Measurements from ENCODE around the gene C1orf167.

Gene C1orf167

DNA sequence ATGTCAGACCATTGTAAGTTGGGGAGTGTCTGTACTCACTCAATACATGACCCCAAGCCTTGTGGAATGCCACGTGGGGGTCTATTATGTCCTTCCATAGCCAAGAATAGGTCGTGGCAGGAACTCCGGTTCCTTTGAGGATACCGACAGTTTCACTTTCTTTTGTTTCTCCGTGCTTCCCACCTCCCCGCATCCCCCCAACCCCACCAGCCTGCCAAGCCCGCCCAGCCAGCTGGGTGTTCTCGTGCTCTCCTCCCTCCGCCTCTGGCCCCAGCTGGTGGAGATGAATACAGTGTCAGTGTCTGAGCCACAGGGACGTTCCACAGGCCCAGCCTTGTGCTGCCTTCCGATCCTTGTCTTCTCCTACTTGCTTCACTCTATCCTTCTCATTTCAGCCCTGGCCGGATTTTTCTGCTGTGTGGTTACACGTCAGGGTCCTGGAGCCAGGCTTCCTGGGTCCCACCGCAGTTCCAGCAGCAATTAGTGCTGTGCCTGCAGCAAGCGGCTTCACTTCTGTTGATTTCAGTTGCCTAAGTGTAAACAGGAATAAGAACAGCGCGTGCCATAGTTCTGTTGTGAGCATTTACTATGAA is 30.2 kb upstream of the C1orf167 start:
- Mint-ChIP-seq H3K4me3 (peak overlapping the region; percentile 69 to 85 (median 77)), H3K27me3 (ENCODE audit: low read depth) (peaks cover 3% of the 10 kb centered on the region), H3K4me1 (peaks cover 35% of the 10 kb centered on the region), H3K36me3 (ENCODE audit: low read depth) (no peaks in the 10 kb centered on the region), H3K9me3 (no peaks in the 10 kb centered on the region), H3K27ac (peak overlapping the region; percentile 84 to 97 (median 95))
- TF ChIP-seq, protein P1, sequence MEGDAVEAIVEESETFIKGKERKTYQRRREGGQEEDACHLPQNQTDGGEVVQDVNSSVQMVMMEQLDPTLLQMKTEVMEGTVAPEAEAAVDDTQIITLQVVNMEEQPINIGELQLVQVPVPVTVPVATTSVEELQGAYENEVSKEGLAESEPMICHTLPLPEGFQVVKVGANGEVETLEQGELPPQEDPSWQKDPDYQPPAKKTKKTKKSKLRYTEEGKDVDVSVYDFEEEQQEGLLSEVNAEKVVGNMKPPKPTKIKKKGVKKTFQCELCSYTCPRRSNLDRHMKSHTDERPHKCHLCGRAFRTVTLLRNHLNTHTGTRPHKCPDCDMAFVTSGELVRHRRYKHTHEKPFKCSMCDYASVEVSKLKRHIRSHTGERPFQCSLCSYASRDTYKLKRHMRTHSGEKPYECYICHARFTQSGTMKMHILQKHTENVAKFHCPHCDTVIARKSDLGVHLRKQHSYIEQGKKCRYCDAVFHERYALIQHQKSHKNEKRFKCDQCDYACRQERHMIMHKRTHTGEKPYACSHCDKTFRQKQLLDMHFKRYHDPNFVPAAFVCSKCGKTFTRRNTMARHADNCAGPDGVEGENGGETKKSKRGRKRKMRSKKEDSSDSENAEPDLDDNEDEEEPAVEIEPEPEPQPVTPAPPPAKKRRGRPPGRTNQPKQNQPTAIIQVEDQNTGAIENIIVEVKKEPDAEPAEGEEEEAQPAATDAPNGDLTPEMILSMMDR (IDR thresholded peaks at IDR 0.05; ENCODE audit: unreplicated experiment in 3 of 3) = no peak

DNA sequence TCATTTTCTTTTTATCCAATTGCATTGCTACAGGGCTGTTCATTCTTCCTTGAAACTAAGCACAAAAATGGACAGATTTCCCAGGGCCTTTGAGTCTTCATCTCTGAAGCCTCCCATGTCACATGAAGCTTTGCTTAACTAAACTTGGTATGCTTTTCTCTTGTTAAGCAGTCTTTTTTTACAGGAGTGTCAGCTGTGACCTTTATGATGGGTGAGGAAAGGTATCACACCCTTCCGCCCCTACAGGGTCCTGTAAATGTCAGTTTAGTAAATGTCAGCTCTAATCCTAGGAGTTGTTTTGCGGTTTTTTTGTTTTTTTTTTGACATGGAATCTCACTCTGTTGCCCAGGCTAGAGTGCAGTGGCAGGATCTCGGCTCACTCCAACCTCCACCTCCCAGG is 28.7 kb upstream of the C1orf167 start:
- TF ChIP-seq, protein P1 (IDR thresholded peaks at IDR 0.05; ENCODE audit: unreplicated experiment in 3 of 3) = no peak
- Mint-ChIP-seq H3K27ac (peak overlapping the region; percentile 42 to 68 (median 63)), H3K27me3 (ENCODE audit: low read depth) (peaks cover 3% of the 10 kb centered on the region), H3K36me3 (ENCODE audit: low read depth) (no peaks in the 10 kb centered on the region), H3K4me3 (peak overlapping the region in 1 of 3 experiments; percentile 31), H3K9me3 (no peaks in the 10 kb centered on the region), H3K4me1 (peaks cover 41% of the 10 kb centered on the region)

DNA sequence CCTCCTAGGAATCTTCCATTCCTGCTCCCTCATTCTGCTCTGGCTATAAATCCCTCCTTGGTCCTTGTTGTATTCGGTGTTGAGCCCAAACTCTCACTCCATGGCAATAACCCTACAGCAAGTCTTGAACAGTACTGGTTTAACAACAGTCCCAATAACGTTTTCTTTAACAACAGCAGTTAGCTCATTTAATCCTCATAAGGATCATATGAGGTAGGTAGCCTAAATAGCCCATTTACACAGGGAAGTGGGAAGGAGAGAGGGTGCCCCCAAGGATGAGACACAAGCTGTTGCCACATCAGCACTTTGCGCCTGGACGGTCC is 26.5 kb upstream of the C1orf167 start:
- H3K4me1 Mint-ChIP-seq = peaks cover 29% of the 10 kb centered on the region
- no peaks in the 10 kb centered on the region for H3K27me3 Mint-ChIP-seq (ENCODE audit: low read depth)
- no peaks in the 10 kb centered on the region for H3K36me3 Mint-ChIP-seq (ENCODE audit: low read depth)
- TF ChIP-seq, protein P1 (IDR thresholded peaks at IDR 0.05; ENCODE audit: unreplicated experiment in 3 of 3) = no peak
- peak overlapping the region; percentile 54 to 65 (median 61) for H3K27ac Mint-ChIP-seq
- H3K4me3 Mint-ChIP-seq = peak overlapping the region; percentile 93 to 99 (median 95)
- no peaks in the 10 kb centered on the region for H3K9me3 Mint-ChIP-seq

DNA sequence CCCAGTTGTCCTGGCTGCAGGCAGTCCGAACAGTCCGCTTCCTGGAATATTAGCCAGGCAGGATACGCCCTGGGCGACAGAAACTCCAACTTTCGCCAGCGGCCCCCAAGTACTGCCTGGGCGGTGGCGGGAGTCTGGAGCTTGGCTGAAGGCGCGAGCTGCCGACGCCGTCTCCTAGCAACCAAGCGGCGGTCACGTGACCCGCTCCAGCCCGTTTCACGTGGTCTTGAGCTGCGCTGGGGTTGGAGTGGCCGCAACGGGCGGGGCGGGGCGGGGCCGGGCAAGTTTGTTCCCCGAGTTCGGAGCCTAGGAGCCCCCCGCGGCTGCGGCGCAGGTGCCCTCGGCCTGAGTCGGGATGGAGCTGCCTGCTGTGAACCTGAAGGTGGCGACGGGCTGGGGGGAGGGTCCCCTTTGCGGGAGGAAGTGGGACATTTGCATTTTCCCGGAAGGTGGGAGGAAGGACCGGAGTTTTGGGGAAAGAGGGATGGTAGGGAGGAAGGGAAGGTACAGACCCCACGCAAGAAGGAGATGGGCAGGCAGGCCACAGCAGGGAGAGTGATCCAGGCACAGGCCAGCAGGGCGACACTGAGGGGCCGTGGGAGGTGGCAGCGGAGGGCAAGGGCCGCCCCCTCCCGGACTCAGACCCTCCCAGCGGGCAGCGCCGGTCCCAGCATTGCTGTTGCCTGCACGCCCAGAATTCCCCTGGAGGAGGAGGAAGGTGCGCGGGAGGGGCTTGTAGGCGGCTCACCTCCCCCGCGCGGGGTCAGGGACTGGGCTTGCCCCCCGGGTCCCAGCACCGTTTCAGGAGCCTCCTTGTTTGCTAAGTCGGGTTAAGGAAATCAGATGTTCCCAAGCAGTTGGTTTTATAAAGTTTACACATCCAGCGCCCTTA is 25.9 kb upstream of the C1orf167 start, which contains the start of gene AGTRAP:
AGTRAP (plus strand) TSS at position 283 of the 892 bp plus-strand sequence; CDS start at position 356, 73 bp downstream.
- no peaks in the 10 kb centered on the region for H3K36me3 Mint-ChIP-seq (ENCODE audit: low read depth)
- H3K4me3 Mint-ChIP-seq = peak within 1 kb of the TSS; percentile 93 to 99 (median 95)
- H3K27ac Mint-ChIP-seq = peak within 1 kb of the TSS; percentile 61 to 79 (median 71)
- TF ChIP-seq, protein P1 (IDR thresholded peaks at IDR 0.05; ENCODE audit: unreplicated experiment in 3 of 3) = no peak
- peaks cover 27% of the 10 kb centered on the region for H3K4me1 Mint-ChIP-seq
- no peaks in the 10 kb centered on the region for H3K9me3 Mint-ChIP-seq
- no peaks in the 10 kb centered on the region for H3K27me3 Mint-ChIP-seq (ENCODE audit: low read depth)

DNA sequence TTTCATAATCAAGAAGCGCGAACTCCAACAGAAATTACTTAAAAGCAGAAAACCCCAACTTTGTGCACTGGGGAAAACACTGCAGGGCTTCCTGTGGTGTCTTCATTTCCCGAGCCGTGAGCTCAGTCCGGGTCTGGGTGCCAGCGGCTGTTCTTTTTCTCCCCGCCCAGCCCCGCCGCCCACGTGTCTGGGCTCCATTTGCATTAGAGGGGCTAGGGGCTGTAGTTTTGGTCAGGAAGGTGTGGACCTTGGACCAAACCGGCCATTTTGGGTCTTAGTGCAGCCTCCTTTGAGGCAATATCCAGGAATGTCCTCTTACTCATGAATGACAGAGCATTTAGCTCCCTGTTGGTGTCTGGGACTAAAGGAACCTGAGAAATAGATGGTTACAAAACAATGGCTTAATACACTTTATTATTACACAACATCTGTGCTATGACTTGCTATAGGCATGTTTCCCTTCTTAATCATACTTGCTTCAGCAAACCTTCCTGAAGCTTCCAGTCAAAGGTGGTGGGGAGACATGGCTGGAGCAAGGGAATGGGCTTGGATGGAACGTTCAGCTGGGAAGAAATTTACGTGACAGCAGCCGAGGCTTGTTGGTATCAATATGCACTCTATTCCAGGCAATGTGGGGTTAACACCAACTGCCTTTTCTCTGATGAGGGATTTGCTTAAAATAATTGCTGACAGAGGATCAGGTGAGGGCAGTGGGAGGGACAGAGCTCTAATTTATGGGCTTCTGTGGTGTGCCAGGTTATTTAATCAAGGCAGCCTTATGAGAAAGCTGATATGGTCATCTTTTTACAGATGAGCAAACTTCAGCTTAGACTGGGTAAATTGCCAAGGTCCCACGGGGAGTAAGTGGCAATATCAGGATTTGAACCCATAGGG is 25.0 kb upstream of the C1orf167 start:
- TF ChIP-seq, protein P1 (IDR thresholded peaks at IDR 0.05; ENCODE audit: unreplicated experiment in 3 of 3) = no peak
- no peaks in the 10 kb centered on the region for H3K9me3 Mint-ChIP-seq
- peak overlapping the region; percentile 93 to 99 (median 95) for H3K4me3 Mint-ChIP-seq
- H3K36me3 Mint-ChIP-seq (ENCODE audit: low read depth) = no peaks in the 10 kb centered on the region
- peaks cover 18% of the 10 kb centered on the region for H3K4me1 Mint-ChIP-seq
- no peaks in the 10 kb centered on the region for H3K27me3 Mint-ChIP-seq (ENCODE audit: low read depth)
- peak overlapping the region; percentile 61 to 79 (median 71) for H3K27ac Mint-ChIP-seq
